ENCODE measurements around the gene F10. TPM values are rescaled to one million over a fixed set of nuclear protein-coding genes. Genes with fewer than 3 reads are reported as not detected.

F10 gene
- total RNA-seq, 5 donors from 2014 or later (not counting 1 experiment from before 2014, with no cell fraction given), result not detected

DNA sequence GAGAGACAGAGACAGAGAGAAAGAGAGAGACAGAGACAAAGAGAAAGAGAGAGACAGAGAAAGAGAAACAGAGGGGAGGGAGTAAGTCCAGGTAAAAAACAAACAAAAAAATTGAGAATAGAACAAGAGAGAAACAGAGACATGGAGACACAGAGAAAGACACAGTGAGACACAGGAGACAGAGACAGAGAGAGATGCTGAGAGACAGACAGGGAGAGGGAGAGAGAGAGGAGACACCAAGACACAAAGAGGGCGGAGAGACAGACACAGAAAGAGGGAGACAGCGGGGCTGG is 30.0 kb downstream of the F10 start:
- Mint-ChIP-seq H3K27ac (peak overlapping the region; percentile 63 to 88), H3K4me1 (peaks cover 19 to 21% (median 19%) of the 10 kb centered on the region in 3 donors), H3K9me3 (peaks cover 3 to 7% (median 6%) of the 10 kb centered on the region in 3 donors), H3K36me3 (no peaks in the 10 kb centered on the region), H3K4me3 (peak overlapping the region; percentile 77 to 84 (median 83)), H3K27me3 (no peaks in the 10 kb centered on the region)
- peaks cover 15 to 26% of the 10 kb centered on the region in 2 experiments for H3K4me1 ChIP-seq (ENCODE audit: control insufficient read depth in 1 of 2, extremely low read depth in 1 of 2, insufficient read depth in 2 of 2, low read length in 2 of 2)
- DNase-seq, result no peak
- ChIA-PET CTCF (no interaction called here), POLR2A (no interaction called here)
- WGBS (ENCODE audit: insufficient coverage), result 20% methylated on average over 1 of the region's 2 CpGs
- H3K36me3 ChIP-seq (ENCODE audit: control insufficient read depth in 2 of 2, extremely low read depth in 1 of 2, insufficient read depth in 1 of 2, low read length in 1 of 2), result no peaks in the 10 kb centered on the region
- H3K27ac ChIP-seq (ENCODE audit: low read length), result no peak overlapping the region
- no peak for ATAC-seq (replicated peaks in 1 of 4)
- H3K9me3 ChIP-seq, result no peaks in the 10 kb centered on the region
- H3K27me3 ChIP-seq (replicated peaks in 1 of 2; ENCODE audit: control insufficient read depth in 2 of 2, extremely low read depth in 1 of 2, insufficient read depth in 2 of 2, low read length in 1 of 2), result peaks cover 2 to 23% of the 10 kb centered on the region in 2 experiments
- peak overlapping the region; percentile 53 to 81 for H3K4me3 ChIP-seq (ENCODE audit: control insufficient read depth in 1 of 2, extremely low read depth in 1 of 2, low read length in 1 of 2)

DNA sequence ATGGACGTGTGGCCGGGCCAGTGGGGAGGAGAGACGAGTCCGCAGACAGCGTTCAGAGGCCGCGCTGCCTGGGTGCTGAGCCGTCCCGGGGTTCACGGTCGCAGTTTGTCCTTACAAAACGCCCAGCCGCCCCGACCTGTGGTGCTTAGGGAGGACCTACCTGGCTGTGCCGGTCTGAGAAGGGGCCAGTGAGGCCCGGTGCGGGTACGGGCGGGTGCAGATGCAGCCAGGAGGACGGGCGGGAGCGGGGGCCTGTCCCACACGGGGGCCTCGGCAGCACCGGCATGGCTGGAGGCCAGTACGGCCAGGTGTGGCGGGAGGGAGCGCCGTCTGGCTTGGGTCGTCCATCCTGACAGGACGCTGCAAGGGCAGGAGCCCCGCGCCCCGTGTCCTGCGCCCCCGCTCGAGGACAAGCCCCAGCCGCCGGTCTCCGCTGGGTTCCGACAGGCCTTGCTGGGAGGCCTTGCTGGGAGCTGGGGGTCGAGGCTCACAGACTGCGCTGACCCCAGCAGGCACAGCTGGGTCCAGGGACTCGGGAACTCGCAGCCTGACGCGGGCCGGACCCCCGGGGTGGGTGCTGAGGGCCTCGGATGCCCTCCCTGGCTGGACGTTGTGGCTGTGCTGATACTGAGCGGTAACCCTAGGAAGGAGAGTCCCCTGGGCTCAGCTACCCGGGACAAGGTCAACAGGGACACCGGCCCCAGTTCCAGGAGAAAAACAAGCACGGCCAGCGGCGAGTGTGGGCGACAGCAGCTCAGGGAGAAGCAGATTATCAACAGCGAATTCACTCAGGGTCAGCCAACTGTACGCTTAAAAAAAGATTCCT is 30.6 kb downstream of the F10 start:
- ChIA-PET CTCF (no interaction called here), POLR2A (interaction anchor here in 1 of 2 donors (0.5 kb wide), 1 partner anchor 147 kb away, joined by 4 read pairs; no protein-coding TSS in a partner anchor)
- H3K9me3 ChIP-seq, result no peaks in the 10 kb centered on the region
- H3K27me3 Mint-ChIP-seq, result no peaks in the 10 kb centered on the region
- H3K9me3 Mint-ChIP-seq, result peaks cover 3 to 7% (median 6%) of the 10 kb centered on the region in 3 donors
- H3K4me3 ChIP-seq (ENCODE audit: control insufficient read depth in 1 of 2, extremely low read depth in 1 of 2, low read length in 1 of 2), result peak overlapping the region; percentile 53 to 81
- peak overlapping the region; percentile 71 for H3K27ac ChIP-seq (ENCODE audit: low read length)
- DNase-seq, result peak in 5 of 35 experiments; percentile 21 to 39 (median 25)
- no peaks in the 10 kb centered on the region for H3K36me3 Mint-ChIP-seq
- WGBS (ENCODE audit: insufficient coverage), result 19% methylated on average over 54 of the region's 60 CpGs
- peak overlapping the region; percentile 70 to 88 for H3K27ac Mint-ChIP-seq
- peaks cover 19 to 21% (median 19%) of the 10 kb centered on the region in 3 donors for H3K4me1 Mint-ChIP-seq
- peak overlapping the region; percentile 80 to 84 (median 83) for H3K4me3 Mint-ChIP-seq
- H3K4me1 ChIP-seq (ENCODE audit: control insufficient read depth in 1 of 2, extremely low read depth in 1 of 2, insufficient read depth in 2 of 2, low read length in 2 of 2), result peaks cover 15 to 26% of the 10 kb centered on the region in 2 experiments
- peak; percentile 35 to 41 (median 40) for ATAC-seq (replicated peaks in 1 of 4)
- H3K36me3 ChIP-seq (ENCODE audit: control insufficient read depth in 2 of 2, extremely low read depth in 1 of 2, insufficient read depth in 1 of 2, low read length in 1 of 2), result no peaks in the 10 kb centered on the region
- H3K27me3 ChIP-seq (replicated peaks in 1 of 2; ENCODE audit: control insufficient read depth in 2 of 2, extremely low read depth in 1 of 2, insufficient read depth in 2 of 2, low read length in 1 of 2), result peaks cover 2 to 23% of the 10 kb centered on the region in 2 experiments

DNA sequence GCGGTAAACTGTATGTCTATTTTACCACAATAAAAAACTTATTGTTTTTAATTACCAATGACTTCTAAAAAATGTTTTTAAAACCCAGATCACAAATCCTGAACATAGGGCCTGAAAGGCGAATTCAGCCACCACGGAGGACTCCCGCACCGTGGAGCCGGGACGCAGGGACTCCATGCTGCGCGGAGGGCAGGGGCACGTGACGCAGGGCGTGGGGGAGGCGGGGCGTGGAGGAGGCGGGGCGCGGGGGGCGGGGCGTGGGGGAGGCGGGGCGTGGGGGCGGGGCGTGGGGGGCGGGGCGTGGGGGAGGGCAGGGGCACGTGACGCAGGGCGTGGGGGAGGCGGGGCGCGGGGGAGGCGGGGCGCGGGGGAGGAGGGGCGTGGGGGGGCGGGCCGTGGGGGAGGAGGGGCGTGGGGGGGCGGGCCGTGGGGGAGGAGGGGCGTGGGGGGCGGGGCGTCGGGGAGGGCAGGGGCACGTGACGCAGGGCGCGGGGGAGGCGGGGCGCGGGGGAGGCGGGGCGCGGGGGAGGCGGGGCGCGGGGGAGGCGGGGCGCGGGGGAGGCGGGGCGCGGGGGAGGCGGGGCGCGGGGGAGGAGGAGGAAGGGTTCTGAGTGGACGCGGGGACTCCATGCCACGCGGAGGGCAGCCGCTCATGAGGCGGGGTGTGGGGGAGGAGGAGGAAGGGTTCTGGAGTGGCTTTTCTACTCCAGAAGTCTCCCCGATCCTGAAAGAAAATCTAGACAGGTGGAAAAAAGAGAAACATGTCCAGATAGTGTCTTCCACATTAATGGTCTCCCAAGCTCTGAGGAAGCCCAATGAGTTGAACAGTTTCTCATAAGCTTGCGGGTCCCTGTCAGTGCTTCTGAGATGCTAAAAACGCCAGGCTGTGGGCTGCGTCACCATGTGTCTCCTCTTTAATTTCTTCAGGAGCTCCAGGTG is 31.5 kb downstream of the F10 start:
- POLR2A ChIA-PET, result interaction anchor here in 1 of 2 donors (0.5 kb wide), 1 partner anchor 146 kb away, joined by 4 read pairs; no protein-coding TSS in a partner anchor
- Histone ChIP-seq H3K4me1 (ENCODE audit: control insufficient read depth in 1 of 2, extremely low read depth in 1 of 2, insufficient read depth in 2 of 2, low read length in 2 of 2) (peaks cover 15 to 26% of the 10 kb centered on the region in 2 experiments), H3K27ac (ENCODE audit: low read length) (peak overlapping the region; percentile 71), H3K36me3 (ENCODE audit: control insufficient read depth in 2 of 2, extremely low read depth in 1 of 2, insufficient read depth in 1 of 2, low read length in 1 of 2) (no peaks in the 10 kb centered on the region), H3K4me3 (ENCODE audit: control insufficient read depth in 1 of 2, extremely low read depth in 1 of 2, low read length in 1 of 2) (peak overlapping the region; percentile 53 to 81), H3K9me3 (no peaks in the 10 kb centered on the region), H3K27me3 (replicated peaks in 1 of 2; ENCODE audit: control insufficient read depth in 2 of 2, extremely low read depth in 1 of 2, insufficient read depth in 2 of 2, low read length in 1 of 2) (peaks cover 2 to 23% of the 10 kb centered on the region in 2 experiments)
- CTCF ChIA-PET, result no interaction called here
- no peaks in the 10 kb centered on the region for H3K36me3 Mint-ChIP-seq
- H3K27me3 Mint-ChIP-seq, result no peaks in the 10 kb centered on the region
- ATAC-seq (replicated peaks in 1 of 4), result peak; percentile 81 to 86 (median 84)
- H3K4me3 Mint-ChIP-seq, result peak overlapping the region; percentile 79 to 83 (median 80)
- WGBS (ENCODE audit: insufficient coverage), result 48% methylated on average over 3 of the region's 76 CpGs
- H3K9me3 Mint-ChIP-seq, result peaks cover 3 to 7% (median 6%) of the 10 kb centered on the region in 3 donors
- H3K27ac Mint-ChIP-seq, result peak overlapping the region; percentile 70 to 86
- peak; percentile 39 to 84 (median 65) for DNase-seq
- peaks cover 19 to 21% (median 19%) of the 10 kb centered on the region in 3 donors for H3K4me1 Mint-ChIP-seq

DNA sequence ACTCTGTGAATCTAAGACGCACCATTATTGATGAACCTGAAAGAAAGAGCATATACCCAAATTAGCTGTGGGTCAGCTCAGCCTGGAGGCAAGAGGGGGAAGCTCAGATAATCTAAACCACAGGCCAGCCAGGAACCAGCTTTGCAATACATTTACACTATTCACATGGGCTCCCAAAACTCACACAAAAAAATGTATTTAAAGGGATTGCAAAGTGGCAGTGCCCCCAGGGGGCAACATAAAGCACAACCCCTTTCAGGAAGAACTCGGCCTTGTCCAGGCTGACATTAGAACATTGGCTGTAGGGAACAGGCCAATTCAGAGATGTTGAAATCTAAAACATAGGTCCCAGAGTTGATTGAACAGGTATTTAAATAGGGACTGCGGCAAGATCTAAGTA is 32.6 kb downstream of the F10 start:
- Mint-ChIP-seq H3K36me3 (no peaks in the 10 kb centered on the region), H3K4me3 (peak overlapping the region in 1 of 3 donors; percentile 44), H3K27ac (peak overlapping the region; percentile 74 to 82), H3K9me3 (peaks cover 3 to 7% (median 6%) of the 10 kb centered on the region in 3 donors), H3K27me3 (no peaks in the 10 kb centered on the region), H3K4me1 (peaks cover 22 to 24% (median 23%) of the 10 kb centered on the region in 3 donors)
- no peak overlapping the region for H3K4me3 ChIP-seq (ENCODE audit: control insufficient read depth in 1 of 2, extremely low read depth in 1 of 2, low read length in 1 of 2)
- ChIA-PET POLR2A (no interaction called here), CTCF (no interaction called here)
- no peaks in the 10 kb centered on the region for H3K9me3 ChIP-seq
- no peaks in the 10 kb centered on the region for H3K36me3 ChIP-seq (ENCODE audit: control insufficient read depth in 2 of 2, extremely low read depth in 1 of 2, insufficient read depth in 1 of 2, low read length in 1 of 2)
- peaks cover 19 to 26% of the 10 kb centered on the region in 2 experiments for H3K4me1 ChIP-seq (ENCODE audit: control insufficient read depth in 1 of 2, extremely low read depth in 1 of 2, insufficient read depth in 2 of 2, low read length in 2 of 2)
- WGBS (ENCODE audit: insufficient coverage), result 97% methylated on average over 3 of the region's 3 CpGs
- DNase-seq (no peak), ATAC-seq (replicated peaks in 1 of 4) (no peak)
- peaks cover 2 to 19% of the 10 kb centered on the region in 2 experiments for H3K27me3 ChIP-seq (replicated peaks in 1 of 2; ENCODE audit: control insufficient read depth in 2 of 2, extremely low read depth in 1 of 2, insufficient read depth in 2 of 2, low read length in 1 of 2)
- H3K27ac ChIP-seq (ENCODE audit: low read length), result no peak overlapping the region

- POLR2A ChIA-PET, result no interaction called here
- CTCF ChIA-PET, result no interaction called here
Measured at GRCh38 chr13:113155982-113156655, 33.5 kb downstream of the F10 start.

More at GRCh38 chr13:113155982-113156655, 33.5 kb downstream of the F10 start:
- no peaks in the 10 kb centered on the region for H3K9me3 ChIP-seq
- Mint-ChIP-seq H3K36me3 (no peaks in the 10 kb centered on the region), H3K4me1 (peaks cover 29 to 31% (median 30%) of the 10 kb centered on the region in 3 donors), H3K27me3 (no peaks in the 10 kb centered on the region), H3K9me3 (peaks cover 3 to 7% (median 6%) of the 10 kb centered on the region in 3 donors), H3K4me3 (no peak overlapping the region), H3K27ac (peak overlapping the region in 1 of 2 donors; percentile 14)
- no peak overlapping the region for H3K27ac ChIP-seq (ENCODE audit: low read length)
- H3K4me1 ChIP-seq (ENCODE audit: control insufficient read depth in 1 of 2, extremely low read depth in 1 of 2, insufficient read depth in 2 of 2, low read length in 2 of 2), result peaks cover 22 to 31% of the 10 kb centered on the region in 2 experiments
- ATAC-seq (replicated peaks in 1 of 4) (no peak), DNase-seq (no peak)
- H3K36me3 ChIP-seq (ENCODE audit: control insufficient read depth in 2 of 2, extremely low read depth in 1 of 2, insufficient read depth in 1 of 2, low read length in 1 of 2), result no peaks in the 10 kb centered on the region
- H3K27me3 ChIP-seq (replicated peaks in 1 of 2; ENCODE audit: control insufficient read depth in 2 of 2, extremely low read depth in 1 of 2, insufficient read depth in 2 of 2, low read length in 1 of 2), result peaks cover 2 to 12% of the 10 kb centered on the region in 2 experiments
- H3K4me3 ChIP-seq (ENCODE audit: control insufficient read depth in 1 of 2, extremely low read depth in 1 of 2, low read length in 1 of 2), result no peak overlapping the region
- WGBS (ENCODE audit: insufficient coverage), result 100% methylated on average over 1 of the region's 9 CpGs

Measured in T-cell (primary cell).